ENCODE data around the gene MAGI2. TPM values are rescaled to one million over a fixed set of nuclear protein-coding genes. Genes with fewer than 3 reads are reported as not detected.

Gene MAGI2
- total RNA-seq, 2 donors from 2014 or later: 0.08 to 0.19 TPM

DNA sequence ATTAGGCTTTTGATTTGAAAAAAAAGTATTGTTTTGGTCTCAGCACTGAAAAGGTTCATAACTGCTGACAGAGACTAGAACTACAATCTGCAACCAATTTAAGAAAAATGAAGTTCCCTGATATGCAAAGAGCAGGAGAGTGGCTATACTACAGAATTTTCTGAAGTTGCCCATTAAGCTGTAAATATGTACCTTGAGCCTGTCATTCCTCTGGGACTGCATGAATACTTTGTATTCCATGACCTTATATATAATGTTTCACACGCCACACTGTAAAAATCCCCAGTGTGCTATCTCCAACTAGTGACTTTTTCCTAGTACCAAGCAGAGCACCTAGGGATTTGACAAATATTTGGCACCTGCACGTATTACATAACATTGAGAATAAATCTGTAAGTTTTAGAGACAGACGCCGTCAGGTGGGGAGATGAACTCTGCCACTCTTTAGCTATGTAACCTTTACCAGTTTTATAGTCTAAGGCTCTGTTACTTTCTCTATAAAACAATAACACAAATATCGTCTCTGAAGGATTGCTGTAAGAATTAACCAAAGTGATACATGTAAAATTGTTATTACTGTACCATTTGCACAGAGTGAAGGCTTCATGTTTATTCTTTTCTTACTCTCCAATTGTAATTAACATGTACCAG is 235.4 kb downstream of the MAGI2 start:
- H3K36me3 Mint-ChIP-seq: no peaks in the 10 kb centered on the region
- H3K4me3 Mint-ChIP-seq: no peak overlapping the region
- no peak for DNase-seq (ENCODE audit: low spot score)
- ATAC-seq: no peak
- no peaks in the 10 kb centered on the region for H3K4me1 Mint-ChIP-seq (ENCODE audit: low read depth in 2 of 2)
- H3K27ac Mint-ChIP-seq: no peak overlapping the region
- H3K9me3 Mint-ChIP-seq: peaks cover 4% of the 10 kb centered on the region
- H3K27me3 Mint-ChIP-seq: no peaks in the 10 kb centered on the region

DNA sequence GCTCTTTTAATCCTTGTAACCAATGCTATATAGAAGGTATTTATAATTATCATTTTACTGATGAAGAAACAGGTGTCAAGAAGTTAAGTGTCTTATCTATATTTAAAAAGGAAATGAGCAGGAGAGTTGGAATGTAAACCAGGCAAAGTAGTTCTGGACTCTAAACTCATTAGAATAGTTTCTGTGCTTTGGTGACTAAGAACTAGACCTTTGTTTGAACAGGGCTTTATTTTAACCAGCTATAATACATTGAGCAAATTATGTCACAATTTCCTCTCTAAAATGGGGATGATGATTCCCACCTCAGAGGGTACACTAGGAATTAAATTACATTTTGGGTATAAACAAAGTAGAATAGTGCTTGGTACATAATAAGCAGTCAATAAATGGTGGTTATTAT is 236.0 kb downstream of the MAGI2 start:
- Mint-ChIP-seq H3K4me3 (no peak overlapping the region), H3K4me1 (ENCODE audit: low read depth in 2 of 2) (no peaks in the 10 kb centered on the region), H3K27me3 (no peaks in the 10 kb centered on the region), H3K36me3 (no peaks in the 10 kb centered on the region), H3K27ac (no peak overlapping the region), H3K9me3 (peaks cover 4% of the 10 kb centered on the region)
- DNase-seq (ENCODE audit: low spot score): no peak
- no peak for ATAC-seq

DNA sequence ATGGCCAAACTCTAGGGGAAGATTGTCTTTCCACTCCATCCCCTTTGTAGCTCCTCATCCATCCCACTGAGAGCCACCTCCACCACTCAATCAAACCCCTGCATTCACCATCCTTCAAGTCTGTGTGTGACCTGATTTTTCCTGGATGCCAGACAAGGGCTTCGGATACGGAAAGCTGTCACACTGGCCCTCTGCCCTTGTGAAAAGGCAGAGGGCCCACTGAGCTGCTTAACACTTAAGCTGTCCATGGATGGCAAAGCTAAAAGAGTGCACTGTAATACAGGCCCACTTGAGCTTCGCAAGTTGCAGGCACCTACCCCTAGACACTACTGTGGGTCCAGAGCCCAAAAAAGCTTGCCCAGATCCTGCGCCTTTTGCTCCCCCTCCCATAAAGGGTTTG is 237.2 kb downstream of the MAGI2 start:
- no peak overlapping the region for H3K27ac Mint-ChIP-seq
- peaks cover 4% of the 10 kb centered on the region for H3K9me3 Mint-ChIP-seq
- no peaks in the 10 kb centered on the region for H3K4me1 Mint-ChIP-seq (ENCODE audit: low read depth in 2 of 2)

DNA sequence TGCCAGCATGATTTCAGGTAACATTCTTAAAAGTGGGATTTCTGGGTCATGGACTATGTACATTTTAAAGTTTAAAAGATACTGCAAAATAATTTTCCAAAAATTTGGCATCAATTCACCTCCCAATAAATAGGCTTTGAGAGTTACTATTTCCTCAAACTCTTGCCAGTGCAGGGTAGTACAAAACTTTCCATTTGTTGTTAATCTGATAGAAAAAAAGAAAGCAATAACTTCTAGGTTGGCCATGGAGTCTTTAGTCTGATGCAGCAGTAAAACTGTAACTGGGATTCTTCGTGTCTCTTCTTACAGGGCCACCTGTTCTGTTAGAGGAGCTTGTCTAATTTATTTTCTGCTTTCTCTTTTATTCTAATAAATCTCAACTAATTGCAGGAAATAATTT is 241.1 kb downstream of the MAGI2 start:
- ATAC-seq (no peak), DNase-seq (ENCODE audit: low spot score) (no peak)
- Mint-ChIP-seq H3K4me3 (no peak overlapping the region), H3K27ac (no peak overlapping the region), H3K4me1 (ENCODE audit: low read depth in 2 of 2) (no peaks in the 10 kb centered on the region), H3K27me3 (no peaks in the 10 kb centered on the region), H3K9me3 (peaks cover 15% of the 10 kb centered on the region), H3K36me3 (no peaks in the 10 kb centered on the region)

More for the DNA sequence above, 237.2 kb downstream of the MAGI2 start:
- DNase-seq (ENCODE audit: low spot score) (no peak), ATAC-seq (no peak)
- Mint-ChIP-seq H3K4me3 (no peak overlapping the region), H3K27me3 (no peaks in the 10 kb centered on the region), H3K36me3 (no peaks in the 10 kb centered on the region)

DNA sequence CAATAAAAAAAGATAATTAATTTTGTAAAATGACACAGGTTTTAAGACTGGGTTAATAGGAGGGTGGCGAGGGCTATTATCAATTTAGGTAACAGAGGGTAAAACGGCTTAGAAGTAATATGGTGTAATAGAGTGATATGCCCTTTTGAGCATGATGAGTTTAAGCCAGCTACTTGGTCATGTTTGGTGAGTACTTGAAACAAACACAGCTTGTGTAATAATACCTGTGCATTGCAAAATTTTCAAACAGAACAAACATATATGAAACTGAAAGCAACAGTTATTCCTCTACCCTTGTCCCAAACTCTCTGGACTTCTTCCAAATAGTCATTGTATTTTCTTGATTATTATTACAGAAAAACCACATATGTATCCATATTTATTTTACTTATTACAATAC is 241.7 kb downstream of the MAGI2 start:
- Mint-ChIP-seq H3K27me3 (no peaks in the 10 kb centered on the region), H3K36me3 (no peaks in the 10 kb centered on the region), H3K27ac (no peak overlapping the region), H3K9me3 (peaks cover 18% of the 10 kb centered on the region), H3K4me3 (no peak overlapping the region), H3K4me1 (ENCODE audit: low read depth in 2 of 2) (no peaks in the 10 kb centered on the region)
- DNase-seq (ENCODE audit: low spot score) (no peak), ATAC-seq (no peak)

GRCh38 chr7:79199961-79200360 is 253.5 kb downstream of the MAGI2 start:
- no peak overlapping the region for H3K27ac Mint-ChIP-seq
- ATAC-seq (no peak), DNase-seq (ENCODE audit: low spot score) (no peak)
- peaks cover 23% of the 10 kb centered on the region for H3K9me3 Mint-ChIP-seq
- no peaks in the 10 kb centered on the region for H3K36me3 Mint-ChIP-seq
- no peaks in the 10 kb centered on the region for H3K4me1 Mint-ChIP-seq (ENCODE audit: low read depth in 2 of 2)
- no peak overlapping the region for H3K4me3 Mint-ChIP-seq
- no peaks in the 10 kb centered on the region for H3K27me3 Mint-ChIP-seq

DNA sequence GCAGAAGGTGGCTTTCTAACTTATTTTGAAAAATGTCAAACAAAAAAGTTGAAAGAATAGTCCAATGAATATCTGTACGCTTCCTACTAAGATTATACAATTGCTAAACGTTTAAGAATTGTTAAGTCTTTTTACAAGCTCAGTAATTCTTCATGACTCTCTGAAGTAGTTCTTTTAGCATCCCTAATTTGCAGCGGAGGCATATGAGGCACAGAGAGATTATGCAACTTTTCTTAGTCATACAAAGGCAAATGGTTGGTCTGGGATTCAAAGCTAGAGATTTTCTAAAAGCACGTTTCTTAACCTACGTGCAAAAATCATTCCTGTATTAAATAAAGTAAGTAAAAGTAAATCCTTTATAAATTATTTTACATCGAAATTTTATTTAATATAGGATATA is 254.2 kb downstream of the MAGI2 start:
- no peaks in the 10 kb centered on the region for H3K36me3 Mint-ChIP-seq
- no peak overlapping the region for H3K27ac Mint-ChIP-seq
- no peak overlapping the region for H3K4me3 Mint-ChIP-seq
- peaks cover 19% of the 10 kb centered on the region for H3K9me3 Mint-ChIP-seq
- no peaks in the 10 kb centered on the region for H3K4me1 Mint-ChIP-seq (ENCODE audit: low read depth in 2 of 2)
- no peaks in the 10 kb centered on the region for H3K27me3 Mint-ChIP-seq
- DNase-seq (ENCODE audit: low spot score) (no peak), ATAC-seq (no peak)

GRCh38 chr7:79185605-79186004 is 267.9 kb downstream of the MAGI2 start:
- no peaks in the 10 kb centered on the region for H3K4me1 Mint-ChIP-seq (ENCODE audit: low read depth in 2 of 2)
- H3K27me3 Mint-ChIP-seq: no peaks in the 10 kb centered on the region
- no peaks in the 10 kb centered on the region for H3K36me3 Mint-ChIP-seq
- DNase-seq (ENCODE audit: low spot score) (no peak), ATAC-seq (no peak)
- H3K4me3 Mint-ChIP-seq: no peak overlapping the region
- no peak overlapping the region for H3K27ac Mint-ChIP-seq
- peaks cover 11% of the 10 kb centered on the region for H3K9me3 Mint-ChIP-seq

DNA sequence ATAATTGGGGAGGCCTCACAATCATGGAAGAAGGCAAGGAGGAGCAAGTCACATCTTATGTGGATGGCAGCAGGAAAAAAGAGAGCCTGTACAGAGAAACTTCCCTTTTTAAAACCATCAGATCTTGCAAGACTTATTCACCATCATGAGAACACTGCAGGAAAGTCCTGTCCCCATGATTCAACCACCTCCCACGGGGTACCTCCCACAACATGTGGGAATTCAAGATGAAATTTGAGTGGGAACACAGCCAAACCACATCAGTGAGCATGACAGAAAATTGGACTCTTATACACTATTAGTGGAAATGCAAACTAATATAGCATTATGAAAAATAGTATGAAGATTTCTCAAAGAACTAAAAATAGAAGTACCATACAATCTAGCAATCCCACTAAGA is 271.2 kb downstream of the MAGI2 start:
- H3K27me3 Mint-ChIP-seq: no peaks in the 10 kb centered on the region
- DNase-seq (ENCODE audit: low spot score): no peak
- H3K4me1 Mint-ChIP-seq (ENCODE audit: low read depth in 2 of 2): no peaks in the 10 kb centered on the region
- no peaks in the 10 kb centered on the region for H3K36me3 Mint-ChIP-seq
- no peak for ATAC-seq
- peaks cover 12% of the 10 kb centered on the region for H3K9me3 Mint-ChIP-seq
- no peak overlapping the region for H3K27ac Mint-ChIP-seq
- H3K4me3 Mint-ChIP-seq: no peak overlapping the region

DNA sequence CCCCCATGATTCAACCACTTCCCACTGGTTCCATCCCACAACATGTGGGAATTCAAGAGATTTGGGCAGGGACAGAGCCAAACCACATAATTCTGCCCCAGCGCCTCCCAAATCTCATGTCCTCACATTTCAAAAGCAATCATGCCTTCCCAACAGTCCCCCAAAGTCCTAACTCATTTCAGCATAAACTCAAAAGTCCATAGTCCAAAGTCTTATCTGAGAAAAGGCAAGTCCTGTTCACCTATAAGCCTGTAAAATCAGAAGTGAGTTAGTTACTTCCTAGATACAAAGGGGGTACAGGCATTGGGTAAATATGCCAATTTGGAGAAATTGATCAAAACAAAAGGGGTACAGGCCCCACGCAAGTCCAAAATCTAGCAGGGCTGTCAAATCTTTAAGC is 272.9 kb downstream of the MAGI2 start:
- Mint-ChIP-seq H3K4me3 (no peak overlapping the region), H3K9me3 (peaks cover 12% of the 10 kb centered on the region), H3K36me3 (no peaks in the 10 kb centered on the region), H3K27me3 (no peaks in the 10 kb centered on the region), H3K4me1 (ENCODE audit: low read depth in 2 of 2) (no peaks in the 10 kb centered on the region), H3K27ac (no peak overlapping the region)
- ATAC-seq: no peak
- no peak for DNase-seq (ENCODE audit: low spot score)

- Mint-ChIP-seq H3K9me3 (peaks cover 10% of the 10 kb centered on the region), H3K4me1 (ENCODE audit: low read depth in 2 of 2) (no peaks in the 10 kb centered on the region), H3K36me3 (no peaks in the 10 kb centered on the region), H3K27ac (no peak overlapping the region), H3K27me3 (no peaks in the 10 kb centered on the region), H3K4me3 (no peak overlapping the region)
- ATAC-seq (no peak), DNase-seq (ENCODE audit: low spot score) (no peak)
These were observed 276.5 kb downstream of the MAGI2 start for GRCh38 chr7:79176859-79177477.

- peaks cover 6% of the 10 kb centered on the region for H3K9me3 Mint-ChIP-seq
- no peak overlapping the region for H3K4me3 Mint-ChIP-seq
- no peaks in the 10 kb centered on the region for H3K27me3 Mint-ChIP-seq
- H3K4me1 Mint-ChIP-seq (ENCODE audit: low read depth in 2 of 2): no peaks in the 10 kb centered on the region
- no peak for DNase-seq (ENCODE audit: low spot score)
- no peak for ATAC-seq
- H3K27ac Mint-ChIP-seq: no peak overlapping the region
- H3K36me3 Mint-ChIP-seq: no peaks in the 10 kb centered on the region
These were observed 278.1 kb downstream of the MAGI2 start for GRCh38 chr7:79175374-79175773.

- H3K36me3 Mint-ChIP-seq: no peaks in the 10 kb centered on the region
- no peak overlapping the region for H3K27ac Mint-ChIP-seq
- H3K4me3 Mint-ChIP-seq: no peak overlapping the region
- DNase-seq (ENCODE audit: low spot score) (no peak), ATAC-seq (no peak)
- H3K4me1 Mint-ChIP-seq (ENCODE audit: low read depth in 2 of 2): no peaks in the 10 kb centered on the region
- H3K9me3 Mint-ChIP-seq: peaks cover 4% of the 10 kb centered on the region
- no peaks in the 10 kb centered on the region for H3K27me3 Mint-ChIP-seq
These were observed 288.2 kb downstream of the MAGI2 start for GRCh38 chr7:79165225-79165624.

- Mint-ChIP-seq H3K4me3 (no peak overlapping the region), H3K27ac (no peak overlapping the region), H3K9me3 (peaks cover 10% of the 10 kb centered on the region), H3K4me1 (ENCODE audit: low read depth in 2 of 2) (no peaks in the 10 kb centered on the region), H3K36me3 (peaks cover 4% of the 10 kb centered on the region), H3K27me3 (no peaks in the 10 kb centered on the region)
- DNase-seq (ENCODE audit: low spot score): no peak
- no peak for ATAC-seq
These were observed 294.3 kb downstream of the MAGI2 start for GRCh38 chr7:79159040-79159664.
